HG02678 (cell line): ENCODE measurements around the gene POLD3.
"Not testable (repeated sequence)": the region's sequence is repeated elsewhere in the genome, so short reads cannot be mapped to it uniquely, and the experiment has no call there.

Experiments
- ATAC-seq: cut with Tn5 transposase; IDR thresholded peaks from one replicate; pipeline ENCODE4 v1.9.1; 2021; ENCODE audit warnings: mild to moderate bottlenecking, moderate library complexity; ENCODE audit not compliant: unreplicated experiment

Gene POLD3

GRCh38 chr11:74581954-74582547, 10.3 kb upstream of the POLD3 start:
- no peak for ATAC-seq

- no peak for ATAC-seq
Measured at GRCh38 chr11:74583024-74583624, 9.3 kb upstream of the POLD3 start.

- not testable (repeated sequence) for ATAC-seq
Measured at GRCh38 chr11:74590492-74590891, 1.9 kb upstream of the POLD3 start.

GRCh38 chr11:74592063-74592440, 330 bp upstream of the POLD3 start:
- ATAC-seq: no peak

GRCh38 chr11:74593463-74593862, 1.1 kb downstream of the POLD3 start:
- ATAC-seq: no peak

- ATAC-seq: no peak
Measured at GRCh38 chr11:74602637-74603556, 10.5 kb downstream of the POLD3 start.

- ATAC-seq: no peak
Measured at GRCh38 chr11:74603845-74604244, 11.5 kb downstream of the POLD3 start.

- ATAC-seq: no peak
Measured at GRCh38 chr11:74604311-74604710, 11.9 kb downstream of the POLD3 start.

- ATAC-seq: no peak
Measured at GRCh38 chr11:74605403-74605802, 13.0 kb downstream of the POLD3 start.

GRCh38 chr11:74608431-74608830, 16.0 kb downstream of the POLD3 start:
- no peak for ATAC-seq

- no peak for ATAC-seq
Measured at GRCh38 chr11:74611369-74611861, 19.0 kb downstream of the POLD3 start.

GRCh38 chr11:74612877-74613276, 20.5 kb downstream of the POLD3 start:
- no peak for ATAC-seq

GRCh38 chr11:74615311-74615710, 22.9 kb downstream of the POLD3 start:
- ATAC-seq: no peak

GRCh38 chr11:74615988-74616387, 23.6 kb downstream of the POLD3 start:
- ATAC-seq: no peak

- no peak for ATAC-seq
Measured at GRCh38 chr11:74620531-74620930, 28.1 kb downstream of the POLD3 start.

GRCh38 chr11:74626130-74626529, 33.7 kb downstream of the POLD3 start:
- ATAC-seq: no peak

GRCh38 chr11:74626604-74627003, 34.2 kb downstream of the POLD3 start:
- ATAC-seq: no peak

- ATAC-seq: no peak
Measured at GRCh38 chr11:74627381-74627780, 35.0 kb downstream of the POLD3 start.

GRCh38 chr11:74630043-74630442, 37.7 kb downstream of the POLD3 start:
- ATAC-seq: no peak

GRCh38 chr11:74633406-74634393, 41.3 kb downstream of the POLD3 start:
- ATAC-seq: no peak

- no peak for ATAC-seq
Measured at GRCh38 chr11:74634537-74634936, 42.2 kb downstream of the POLD3 start.
